K562 treated with DMSO at 1 percent for 4 hours (cell line): ENCODE results near the gene LURAP1L. TPM values are rescaled to one million over a fixed set of nuclear protein-coding genes. Genes with fewer than 3 reads are reported as not detected.

ENCODE experiments used
- total RNA-seq: library from RNA; unstranded; fragments of 300-600 nt; gene quantifications from 2 replicates; pipeline ENCODE4 v1.2.3, GENCODE V29; 2022; ENCODE audit not compliant: insufficient read depth

The LURAP1L gene, protein sequence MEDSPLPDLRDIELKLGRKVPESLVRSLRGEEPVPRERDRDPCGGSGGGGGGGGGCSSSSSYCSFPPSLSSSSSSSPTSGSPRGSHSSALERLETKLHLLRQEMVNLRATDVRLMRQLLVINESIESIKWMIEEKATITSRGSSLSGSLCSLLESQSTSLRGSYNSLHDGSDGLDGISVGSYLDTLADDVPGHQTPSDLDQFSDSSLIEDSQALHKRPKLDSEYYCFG
- total RNA-seq = not detected in 2 replicates

DNA sequence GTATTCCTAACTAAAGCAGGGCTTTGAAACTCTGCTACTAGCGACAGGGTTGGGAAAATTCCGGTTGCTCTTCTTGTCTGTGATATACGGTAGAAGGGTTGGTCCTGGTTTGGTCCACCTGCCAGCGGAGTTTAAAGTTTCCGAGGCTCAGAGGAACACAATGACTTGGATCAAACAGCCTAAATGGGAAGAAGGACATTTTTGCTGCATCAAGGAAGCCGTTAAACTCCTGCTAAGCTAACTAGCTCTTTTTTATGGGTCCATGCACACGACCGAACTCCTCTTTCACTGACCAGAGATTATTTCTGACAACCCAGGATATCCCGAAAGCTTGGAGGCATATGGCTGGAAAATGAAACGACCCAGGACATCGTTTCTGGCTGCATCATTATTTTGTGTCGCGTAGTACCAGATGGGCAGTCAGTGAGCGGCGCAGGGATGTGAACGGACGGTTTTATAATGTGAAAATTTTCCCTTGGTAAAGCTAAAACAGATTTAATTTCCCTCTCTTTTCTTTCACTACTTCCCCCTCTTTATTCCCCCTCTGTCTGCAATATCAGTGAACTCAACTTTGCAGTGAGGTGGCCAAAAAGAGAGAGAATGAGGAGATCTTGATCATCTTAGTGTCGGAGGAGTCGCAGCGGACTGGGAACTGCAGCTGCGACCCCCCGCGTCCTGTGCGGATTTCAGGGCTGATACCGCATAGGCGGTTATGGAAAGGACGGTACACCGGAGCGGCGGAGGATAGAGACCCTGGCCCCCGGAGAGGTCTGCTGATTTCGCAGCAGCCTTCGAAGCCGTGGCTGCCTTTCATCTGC lies at the start of gene LURAP1L:
LURAP1L (plus strand) TSS at position 160 of the 818 bp plus-strand sequence. CDS start 696 bp downstream, outside the sequence.

Other genes starting within 250 kb of the LURAP1L start
- not detected in 2 replicates for gene TYRP1, start 81.6 kb upstream of the LURAP1L start, total RNA-seq